K562 (cell line): Measurements from ENCODE around the gene INPP5E. TPM values are rescaled to one million over a fixed set of nuclear protein-coding genes. Genes with fewer than 3 reads are reported as not detected.

ENCODE experiments used
- ATAC-seq: fragments of 200-7000 bp; cut with Tn5 transposase; 3 replicates; pipeline ENCODE4 v1.9.1; 2020; ENCODE audit warnings: moderate library complexity
- BruUV-seq: library from RNA; stranded (reverse); fragments of 400-500 nt; replicated peaks from 2 replicates; lab custom pipeline; 2021; lab: Mats Ljungman, UMichigan
- CTCF ChIA-PET: fragments of 300-600 bp; formaldehyde crosslinking; extraction: SDS; loops from one replicate; lab custom pipeline; 2021; ENCODE audit warnings: low intra/inter-chr PET ratio; lab: Yijun Ruan, JAX
- POLR2A ChIA-PET: fragments of 300-600, 350-650 bp; sonication (Branson Sonifier 250); formaldehyde crosslinking; extraction: SDS; loops from one replicate; lab custom pipeline; 2021; ENCODE audit warnings: antibody characterized with exemption, inconsistent platforms; lab: Yijun Ruan, JAX
- DNase-seq, 4 experiments: peaks; one replicate each; pipeline versions ENCODE4 v3.0.0 to v3.0.0-alpha.2; 2011 to 2018; ENCODE audit warnings: low spot score in 3 of 4, mixed read lengths in 3 of 4; ENCODE audit errors: extremely low read depth in 1 of 4
- FAIRE-seq: peaks from 2 replicates; lab custom pipeline; 2011; peaks lifted over from hg19 to GRCh38; lab: Jason Lieb, UNC
- H2AFZ ChIP-seq: 2 replicates; pipeline ENCODE4 v1.6.0; 2011; ENCODE audit warnings: low read depth, low read length, control low read depth, inconsistent platforms
- H3K27ac ChIP-seq: fragments of 200-600 bp; 3 replicates; pipeline ENCODE4 v1.8.0; 2011; ENCODE audit warnings: low read depth, mild to moderate bottlenecking, control low read depth, inconsistent platforms, low read length, moderate library complexity, mixed read lengths; ENCODE audit errors: extremely low read depth
- H3K27me3 ChIP-seq, 2 experiments: fragments of 300-600 bp in 1 of 2; 2 replicates in 1 of 2; 3 replicates in 1 of 2; pipeline versions ENCODE4 v1.6.0 to v1.8.0; 2011; ENCODE audit warnings: inconsistent platforms in 2 of 2, low read length in 2 of 2, mild to moderate bottlenecking in 1 of 2, mixed read lengths in 1 of 2, moderate library complexity in 1 of 2; ENCODE audit not compliant: control insufficient read depth in 2 of 2, insufficient read depth in 2 of 2
- H3K36me3 ChIP-seq: fragments of 300-600 bp; 3 replicates; pipeline ENCODE4 v1.8.0; 2011; ENCODE audit warnings: mild to moderate bottlenecking, low read length, inconsistent platforms; ENCODE audit not compliant: control insufficient read depth, insufficient read depth
- H3K4me1 ChIP-seq, 2 experiments: fragments of 200-600 bp in 1 of 2; replicated peaks in 1 of 2; 2 replicates in 1 of 2; 3 replicates in 1 of 2; pipeline versions ENCODE4 v1.5.1 to v1.8.0; 2011; ENCODE audit warnings: inconsistent platforms in 2 of 2, low read length in 2 of 2, mild to moderate bottlenecking in 1 of 2, mixed read lengths in 1 of 2, moderate library complexity in 1 of 2; ENCODE audit not compliant: control insufficient read depth in 2 of 2, insufficient read depth in 2 of 2
- H3K4me2 ChIP-seq: 2 replicates; pipeline ENCODE4 v1.6.1; 2011; ENCODE audit warnings: low read length, control low read depth, inconsistent platforms, mixed read lengths; ENCODE audit not compliant: insufficient read depth
- H3K4me3 ChIP-seq: fragments of 200-600 bp; sonication (generic), shearing (Covaris generic); 2 replicates; pipeline ENCODE4 v1.5.1; 2016; ENCODE audit warnings: control low read depth, inconsistent platforms
- H3K79me2 ChIP-seq: fragments of 200-600 bp; 3 replicates; pipeline ENCODE4 v1.8.0; 2011; ENCODE audit warnings: low read length, inconsistent platforms; ENCODE audit not compliant: control insufficient read depth, insufficient read depth
- H3K9ac ChIP-seq, 2 experiments: 2 replicates each; pipeline versions ENCODE4 v1.6.0 to v1.6.1; 2011; ENCODE audit warnings: low read depth in 2 of 2, low read length in 2 of 2, control low read depth in 1 of 2, inconsistent platforms in 1 of 2, mild to moderate bottlenecking in 1 of 2, mixed read lengths in 1 of 2; ENCODE audit not compliant: insufficient read depth in 1 of 2
- H3K9me1 ChIP-seq: one replicate; pipeline ENCODE4 v1.6.0; 2011; ENCODE audit warnings: inconsistent platforms, mild to moderate bottlenecking, low read length, moderate library complexity; ENCODE audit not compliant: control insufficient read depth, insufficient read depth
- H3K9me3 ChIP-seq: replicated peaks from 2 replicates; pipeline ENCODE4 v1.5.1; 2011; ENCODE audit warnings: low read depth, low read length, inconsistent platforms; ENCODE audit not compliant: control insufficient read depth, insufficient read depth
- H4K20me1 ChIP-seq: replicated peaks from 2 replicates; pipeline ENCODE4 v1.6.1; 2011; ENCODE audit warnings: low read length, inconsistent platforms, mixed read lengths; ENCODE audit not compliant: control insufficient read depth, insufficient read depth
- COPS2 ChIP-seq: fragments of 450-650 bp; conservative IDR thresholded peaks from 2 replicates; pipeline ENCODE4 v1.6.1; 2016; ENCODE audit warnings: mild to moderate bottlenecking, moderate library complexity
- HSF4 ChIP-seq: fragments of 250-450 bp; sonication (Bioruptor Pico); IDR thresholded peaks from 2 replicates; pipeline ENCODE4 v2.1.2; 2022; ENCODE audit warnings: mild to moderate bottlenecking, moderate library complexity, borderline replicate concordance
- MBD1 ChIP-seq: fragments of 250-450 bp; sonication (Bioruptor Pico); IDR thresholded peaks from 2 replicates; pipeline ENCODE4 v1.8.0; 2022; ENCODE audit warnings: inconsistent platforms
- NCOA2 ChIP-seq, 2 experiments: fragments of 450-650 bp; IDR thresholded peaks; 2 replicates each; pipeline ENCODE4 v1.6.1; 2018; ENCODE audit warnings: mild to moderate bottlenecking in 2 of 2, moderate library complexity in 1 of 2; ENCODE audit not compliant: partially characterized antibody in 2 of 2
- RBFOX2 ChIP-seq: fragments of 200-400 bp; formaldehyde crosslinking; IDR thresholded peaks from 2 replicates; pipeline ENCODE4 v1.6.1; 2017; ENCODE audit warnings: low read depth, mild to moderate bottlenecking, low read length, moderate library complexity
- WGBS: fragments of 100-300 bp; shearing (Covaris generic); methylation state at CpG from one replicate; pipeline ENCODE4 v1.1.6; 2016; ENCODE audit warnings: low coverage, mixed read lengths; ENCODE audit not compliant: insufficient coverage; ENCODE audit errors: missing lambda C conversion rate; 5-methylcytosine and 5-hydroxymethylcytosine counted together
- in situ Hi-C: fragments of 300-500 bp; cut with MboI; formaldehyde crosslinking; loops from 4 replicates; pipeline ENCODE4 v1.15.0; 2018; ENCODE audit warnings: inconsistent platforms, mixed read lengths
- intact Hi-C: fragments of 100-400 bp; cut with micrococcal nuclease; formaldehyde crosslinking; loops from 2 replicates; pipeline ENCODE4 v1.14.2; 2022
- polyA plus RNA-seq, 8 experiments: library from polyadenylated mRNA; depleted of rRNA in 4 of 8; stranded (reverse) in 5 of 8; unstranded in 3 of 8; fragments of >200 nt; fragmentation: Nextera tagmentation in 2 of 8; fragmentation: Illumina TruSeq in 1 of 8; extraction: Ambion mirVana in 2 of 8; extraction: Trizol in 1 of 8; gene quantifications; 2 replicates each; pipeline versions ENCODE4 v1.2.1 to v1.2.3, GENCODE V29; 2011 to 2014; ENCODE audit warnings: inconsistent platforms in 1 of 8, missing spikeins in 1 of 8
- total RNA-seq, 7 experiments: library from RNA; depleted of rRNA in 6 of 7; stranded (reverse); fragments of >200 nt in 6 of 7; fragmentation: Illumina TruSeq in 2 of 7; extraction: Trizol in 2 of 7; gene quantifications; 2 replicates each; pipeline versions ENCODE4 v1.2.1 to v1.2.3, GENCODE V29; 2011 to 2021; ENCODE audit warnings: low replicate concordance in 1 of 7
- TF ChIP-seq, protein P1 (sequence below): fragments of 250-450 bp; sonication (Bioruptor Pico); IDR thresholded peaks from 2 replicates; pipeline ENCODE4 v1.4.0; 2020; ENCODE audit warnings: mild to moderate bottlenecking

INPP5E gene
- total and polyA plus RNA-seq, 9 of the 15 experiments (the other 6 are each of a cell fraction or from before 2014, with no cell fraction given): 0.38 to 17.4 (median 4.9) TPM

GRCh38 chr9:136471802-136472487 is 32.3 kb upstream of the INPP5E start:
- no peak overlapping the region for H3K4me3 ChIP-seq
- no peak overlapping the region for H3K4me2 ChIP-seq
- no peaks in the 10 kb centered on the region for H3K27me3 ChIP-seq
- H3K9ac ChIP-seq: peak overlapping the region in 1 of 2 experiments; percentile 39; a peak in 1 of 4 replicates
- no peak for DNase-seq
- peaks cover 0 to 23% of the 10 kb centered on the region in 2 experiments; a peak in 3 of 5 replicates for H3K4me1 ChIP-seq
- ATAC-seq: no peak
- intact Hi-C loops: no loop called here
- no TSS peak for BruUV-seq
- WGBS: 95% methylated on average over 18 of the region's 19 CpGs
- H3K9me3 ChIP-seq: no peaks in the 10 kb centered on the region
- CTCF ChIA-PET: no interaction called here
- peaks cover 51% of the 10 kb centered on the region for H3K79me2 ChIP-seq
- TF ChIP-seq HSF4 (CRISPR knock-in tag) (no peak), MBD1 (CRISPR knock-in tag) (no peak), RBFOX2 (peak; percentile 12; the same call in 1 of the 2 replicates), NCOA2 (IDR thresholded peaks at IDR 0.05; ENCODE audit: partially characterized antibody in 2 of 2) (no peak), COPS2 (no peak)
- TF ChIP-seq, protein P1, sequence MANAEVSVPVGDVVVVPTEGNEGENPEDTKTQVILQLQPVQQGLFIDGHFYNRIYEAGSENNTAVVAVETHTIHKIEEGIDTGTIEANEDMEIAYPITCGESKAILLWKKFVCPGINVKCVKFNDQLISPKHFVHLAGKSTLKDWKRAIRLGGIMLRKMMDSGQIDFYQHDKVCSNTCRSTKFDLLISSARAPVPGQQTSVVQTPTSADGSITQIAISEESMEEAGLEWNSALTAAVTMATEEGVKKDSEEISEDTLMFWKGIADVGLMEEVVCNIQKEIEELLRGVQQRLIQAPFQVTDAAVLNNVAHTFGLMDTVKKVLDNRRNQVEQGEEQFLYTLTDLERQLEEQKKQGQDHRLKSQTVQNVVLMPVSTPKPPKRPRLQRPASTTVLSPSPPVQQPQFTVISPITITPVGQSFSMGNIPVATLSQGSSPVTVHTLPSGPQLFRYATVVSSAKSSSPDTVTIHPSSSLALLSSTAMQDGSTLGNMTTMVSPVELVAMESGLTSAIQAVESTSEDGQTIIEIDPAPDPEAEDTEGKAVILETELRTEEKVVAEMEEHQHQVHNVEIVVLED (CRISPR knock-in tag): no peak
- H3K9me1 ChIP-seq: peaks cover 5% of the 10 kb centered on the region
- POLR2A ChIA-PET: interaction anchor here (0.7 to 3.2 kb wide), 5 partner anchors 8 to 157 kb away, joined by 3 to 17 read pairs (median 5); no protein-coding TSS in a partner anchor
- no peak for FAIRE-seq
- peaks cover 45% of the 10 kb centered on the region for H4K20me1 ChIP-seq
- no peak overlapping the region for H2AFZ ChIP-seq
- H3K36me3 ChIP-seq: peaks cover 100% of the 10 kb centered on the region
- no peak overlapping the region for H3K27ac ChIP-seq
- in situ Hi-C loops: no loop called here
